Gastroesophageal sphincter (tissue), 4 donors: Measurements from ENCODE around the gene FBXL13. TPM values are rescaled to one million over a fixed set of nuclear protein-coding genes. Genes with fewer than 3 reads are reported as not detected.
"Not testable (repeated sequence)": the region's sequence is repeated elsewhere in the genome, so short reads cannot be mapped to it uniquely, and the experiment has no call there.

Experiments
- ATAC-seq: fragments of 150-250 bp; one replicate; pipeline ENCODE4 v1.9.1; 2016; ENCODE audit warnings: mild to moderate bottlenecking, moderate library complexity
- H3K27ac ChIP-seq, 4 donors: fragments of 200-600 bp; sonication (generic) in 3 of 4; 1 replicate in 3 of 4; 2 replicates in 1 of 4; pipeline ENCODE4 v1.5.1; 2016 to 2019
- H3K27me3 ChIP-seq: fragments of 200-600 bp; sonication (generic); one replicate; pipeline ENCODE4 v1.5.1; 2019
- H3K36me3 ChIP-seq, 2 donors: fragments of 200-600 bp; sonication (generic); one replicate each; pipeline ENCODE4 v1.5.1; 2019; ENCODE audit warnings: control low read depth in 1 of 2
- H3K4me1 ChIP-seq, 3 donors: fragments of 200-600 bp; sonication (generic); 1 replicate in 2 of 3; 2 replicates in 1 of 3; pipeline ENCODE4 v1.5.1; 2016 to 2019; ENCODE audit warnings: control low read depth in 2 of 3
- H3K4me3 ChIP-seq, 2 donors: fragments of 200-600 bp; sonication (generic); one replicate each; pipeline ENCODE4 v1.5.1; 2019; ENCODE audit warnings: mild to moderate bottlenecking in 1 of 2, moderate library complexity in 1 of 2
- H3K9me3 ChIP-seq, 3 donors: fragments of 200-600 bp; sonication (generic); one replicate each; pipeline ENCODE4 v1.5.1; 2017 to 2019; ENCODE audit warnings: control low read depth in 2 of 3
- EP300 ChIP-seq: sonication (generic); formaldehyde crosslinking; IDR thresholded peaks from one replicate; pipeline ENCODE4 v1.6.1; 2017; ENCODE audit warnings: antibody characterized with exemption, mild to moderate bottlenecking
- POLR2A ChIP-seq, 2 donors: fragments of 450-650 bp; IDR thresholded peaks; one replicate each; pipeline ENCODE4 v1.6.1; 2017; ENCODE audit warnings: antibody characterized with exemption in 2 of 2, mild to moderate bottlenecking in 2 of 2, moderate library complexity in 1 of 2
- POLR2AphosphoS5 ChIP-seq: sonication (generic); formaldehyde crosslinking; IDR thresholded peaks from one replicate; pipeline ENCODE4 v1.6.1; 2017; ENCODE audit warnings: antibody characterized with exemption
- WGBS, 2 donors: methylation state at CpG; one replicate each; pipeline ENCODE4 v1.1.5; 2018; ENCODE audit warnings: low coverage in 1 of 2; 5-methylcytosine and 5-hydroxymethylcytosine counted together
- total RNA-seq, 4 donors: library from RNA; depleted of rRNA; stranded (reverse); fragments of >200 nt; gene quantifications; one replicate each; pipeline ENCODE4 v1.1.0, GENCODE V29; 2016
- TF ChIP-seq, protein P1 (sequence below), 4 experiments: fragments of 200-600 bp in 2 of 4; fragments of 450-650 bp in 2 of 4; sonication (generic) in 1 of 4; IDR thresholded peaks; one replicate each; pipeline ENCODE4 v1.5.1; 2017 to 2019; ENCODE audit warnings: antibody characterized with exemption in 4 of 4, mild to moderate bottlenecking in 2 of 4, moderate library complexity in 2 of 4

Gene FBXL13
- total RNA-seq, 4 donors from 2014 or later: 1.3 to 5.8 (median 3.2) TPM

DNA sequence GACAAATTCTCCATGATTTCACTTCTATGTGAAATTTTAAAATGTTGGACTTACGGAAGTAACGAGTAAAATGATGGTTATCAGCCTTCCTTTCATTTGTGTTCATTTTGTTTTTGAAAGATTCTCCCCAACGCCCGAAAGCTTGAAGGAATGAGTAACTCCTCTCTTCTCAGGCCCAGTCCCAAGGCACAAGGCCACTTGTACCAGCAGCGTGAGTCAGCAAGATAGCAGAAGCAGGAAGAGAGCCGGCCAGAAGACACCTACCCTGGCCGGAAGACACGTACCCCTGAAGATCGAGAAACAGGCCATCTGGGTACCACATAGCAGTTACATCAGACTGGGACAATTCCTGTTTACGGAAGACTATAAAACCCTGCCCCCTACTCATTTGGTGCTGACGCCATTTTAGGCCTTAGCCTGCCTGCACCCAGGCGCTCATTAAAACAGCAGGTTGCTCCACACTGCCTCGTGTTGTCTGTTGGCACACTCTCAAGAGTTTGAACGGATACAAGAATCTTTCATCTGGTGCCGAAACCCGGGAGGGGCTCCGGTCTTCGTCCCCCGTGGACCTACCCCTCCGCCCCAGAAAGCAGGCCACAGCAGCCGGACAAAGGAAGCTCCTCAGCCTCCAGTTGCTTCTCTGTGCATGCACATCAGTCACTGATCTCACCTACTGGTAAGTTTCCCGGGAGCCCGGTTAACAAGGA, 101.3 kb downstream of the FBXL13 start:
- no peak for ATAC-seq
- 93 to 97% methylated on average over 9 to 12 of the region's 23 CpGs for WGBS, 2 donors
- Histone ChIP-seq H3K4me1 (peaks cover 0 to 3% (median 0%) of the 10 kb centered on the region in 3 donors), H3K27me3 (no peaks in the 10 kb centered on the region), H3K36me3 (no peaks in the 10 kb centered on the region), H3K4me3 (no peak overlapping the region), H3K9me3 (no peaks in the 10 kb centered on the region), H3K27ac (no peak overlapping the region)
- TF ChIP-seq POLR2A (IDR thresholded peaks at IDR 0.05) (no peak), EP300 (no peak), POLR2AphosphoS5 (no peak)
- TF ChIP-seq, protein P1, sequence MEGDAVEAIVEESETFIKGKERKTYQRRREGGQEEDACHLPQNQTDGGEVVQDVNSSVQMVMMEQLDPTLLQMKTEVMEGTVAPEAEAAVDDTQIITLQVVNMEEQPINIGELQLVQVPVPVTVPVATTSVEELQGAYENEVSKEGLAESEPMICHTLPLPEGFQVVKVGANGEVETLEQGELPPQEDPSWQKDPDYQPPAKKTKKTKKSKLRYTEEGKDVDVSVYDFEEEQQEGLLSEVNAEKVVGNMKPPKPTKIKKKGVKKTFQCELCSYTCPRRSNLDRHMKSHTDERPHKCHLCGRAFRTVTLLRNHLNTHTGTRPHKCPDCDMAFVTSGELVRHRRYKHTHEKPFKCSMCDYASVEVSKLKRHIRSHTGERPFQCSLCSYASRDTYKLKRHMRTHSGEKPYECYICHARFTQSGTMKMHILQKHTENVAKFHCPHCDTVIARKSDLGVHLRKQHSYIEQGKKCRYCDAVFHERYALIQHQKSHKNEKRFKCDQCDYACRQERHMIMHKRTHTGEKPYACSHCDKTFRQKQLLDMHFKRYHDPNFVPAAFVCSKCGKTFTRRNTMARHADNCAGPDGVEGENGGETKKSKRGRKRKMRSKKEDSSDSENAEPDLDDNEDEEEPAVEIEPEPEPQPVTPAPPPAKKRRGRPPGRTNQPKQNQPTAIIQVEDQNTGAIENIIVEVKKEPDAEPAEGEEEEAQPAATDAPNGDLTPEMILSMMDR (IDR thresholded peaks at IDR 0.05): no peak

DNA sequence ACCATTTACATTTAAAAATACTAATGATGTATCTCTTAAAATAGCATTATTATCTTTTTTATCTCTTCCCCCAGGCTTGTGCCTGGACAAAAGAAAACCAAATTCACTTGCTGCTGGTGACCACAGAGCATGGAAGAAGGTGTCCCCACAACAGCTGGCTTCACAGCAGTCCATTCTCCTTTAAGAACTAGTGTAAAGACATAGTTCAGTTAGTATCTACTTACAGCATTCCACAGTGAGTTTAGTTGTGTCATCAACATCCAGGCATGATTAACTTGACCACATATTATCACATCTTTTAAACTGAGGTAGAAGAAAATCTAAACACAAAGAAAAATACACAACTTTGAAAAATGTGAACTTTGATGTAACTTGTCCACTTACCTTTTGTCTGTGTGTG, 106.8 kb downstream of the FBXL13 start:
- Histone ChIP-seq H3K4me1 (no peaks in the 10 kb centered on the region), H3K27me3 (no peaks in the 10 kb centered on the region), H3K27ac (no peak overlapping the region), H3K36me3 (no peaks in the 10 kb centered on the region), H3K9me3 (no peaks in the 10 kb centered on the region), H3K4me3 (no peak overlapping the region)
- no peak for TF ChIP-seq POLR2AphosphoS5
- TF ChIP-seq, protein P1 (IDR thresholded peaks at IDR 0.05): no peak
- TF ChIP-seq POLR2A (IDR thresholded peaks at IDR 0.05): no peak
- TF ChIP-seq EP300: no peak
- ATAC-seq: no peak

DNA sequence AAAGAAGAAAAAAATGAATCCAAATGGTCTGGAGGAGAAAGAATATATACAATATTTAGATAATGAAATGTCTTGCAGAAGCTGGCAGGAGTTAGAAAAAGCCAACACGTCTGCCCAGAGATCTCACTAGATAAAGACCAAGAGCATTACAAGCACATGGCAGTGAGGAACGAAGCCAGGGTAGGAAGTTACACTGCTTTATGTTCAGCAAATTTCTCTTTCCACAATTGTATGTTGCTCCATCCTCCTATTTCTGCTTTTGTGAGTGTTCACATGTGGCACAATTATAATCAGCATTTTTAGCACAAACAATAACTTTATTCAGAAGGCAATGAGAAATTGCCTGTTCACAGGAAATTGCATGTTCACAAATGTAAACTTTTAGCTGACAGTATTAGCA, 108.1 kb downstream of the FBXL13 start:
- TF ChIP-seq POLR2A (IDR thresholded peaks at IDR 0.05) (no peak), POLR2AphosphoS5 (no peak)
- TF ChIP-seq, protein P1 (IDR thresholded peaks at IDR 0.05): no peak
- Histone ChIP-seq H3K36me3 (no peaks in the 10 kb centered on the region), H3K27ac (no peak overlapping the region), H3K4me3 (no peak overlapping the region), H3K4me1 (no peaks in the 10 kb centered on the region), H3K27me3 (no peaks in the 10 kb centered on the region), H3K9me3 (no peaks in the 10 kb centered on the region)
- 61 to 64% methylated on average over 2 of the region's 2 CpGs for WGBS, 2 donors
- no peak for ATAC-seq

DNA sequence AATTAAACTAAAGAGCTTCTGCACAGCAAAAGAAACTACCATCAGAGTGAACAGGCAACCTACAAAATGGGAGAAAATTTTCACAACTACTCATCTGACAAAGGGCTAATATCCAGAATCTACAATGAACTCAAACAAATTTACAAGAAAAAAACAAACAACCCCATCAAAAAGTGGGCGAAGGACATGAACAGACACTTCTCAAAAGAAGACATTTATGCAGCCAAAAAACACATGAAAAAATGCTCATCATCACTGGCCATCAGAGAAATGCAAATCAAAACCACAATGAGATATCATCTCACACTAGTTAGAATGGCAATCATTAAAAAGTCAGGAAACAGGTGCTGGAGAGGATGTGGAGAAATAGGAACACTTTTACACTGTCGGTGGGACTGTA, 112.6 kb downstream of the FBXL13 start:
- not testable (repeated sequence) for H3K9me3 ChIP-seq, H3K36me3 ChIP-seq, H3K27ac ChIP-seq, H3K4me3 ChIP-seq, H3K4me1 ChIP-seq, H3K27me3 ChIP-seq, ATAC-seq
- WGBS, 2 donors: 60 to 67% methylated on average over 1 of the region's 2 CpGs

DNA sequence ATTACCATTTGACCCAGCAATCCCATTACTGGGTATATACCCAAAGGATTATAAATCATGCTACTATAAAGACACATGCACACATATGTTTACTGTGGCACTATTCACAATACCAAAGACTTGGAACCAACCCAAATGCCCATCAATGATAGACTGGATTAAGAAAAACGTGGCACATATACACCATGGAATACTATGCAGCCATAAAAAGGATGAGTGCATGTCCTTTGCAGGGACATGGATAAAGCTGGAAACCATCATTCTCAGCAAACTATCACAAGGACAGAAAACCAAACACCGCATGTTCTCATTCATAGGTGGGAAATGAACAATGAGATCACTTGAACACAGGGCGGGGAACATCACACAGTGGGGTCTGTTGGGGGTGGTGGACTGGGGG, 116.6 kb downstream of the FBXL13 start:
- H3K4me1 ChIP-seq, H3K27me3 ChIP-seq, H3K9me3 ChIP-seq, H3K4me3 ChIP-seq, ATAC-seq, H3K27ac ChIP-seq, H3K36me3 ChIP-seq: not testable (repeated sequence)
- WGBS, 2 donors: 88 to 92% methylated on average over 2 to 3 of the region's 3 CpGs

DNA sequence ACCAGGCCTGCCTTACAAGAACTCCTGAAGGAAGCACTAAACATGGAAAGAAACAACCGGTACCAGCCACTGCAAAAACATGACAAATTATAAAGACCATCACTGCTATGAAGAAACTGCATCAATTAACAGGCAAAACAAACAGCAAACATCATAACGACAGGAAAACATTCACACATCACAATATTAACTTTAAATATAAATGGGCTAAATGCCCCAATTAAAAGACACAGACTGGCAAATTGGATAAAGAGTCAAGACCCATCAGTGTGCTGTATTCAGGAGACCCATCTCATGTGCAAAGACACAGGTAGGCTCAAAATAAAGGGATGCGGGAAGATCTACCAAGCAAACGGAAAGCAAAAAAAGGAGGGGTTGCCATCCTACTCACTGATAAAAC, 120.2 kb downstream of the FBXL13 start:
- H3K9me3 ChIP-seq, H3K27me3 ChIP-seq, H3K4me1 ChIP-seq, H3K27ac ChIP-seq, H3K36me3 ChIP-seq, H3K4me3 ChIP-seq, ATAC-seq: not testable (repeated sequence)
- 86 to 98% methylated on average over 4 of the region's 4 CpGs for WGBS, 2 donors

DNA sequence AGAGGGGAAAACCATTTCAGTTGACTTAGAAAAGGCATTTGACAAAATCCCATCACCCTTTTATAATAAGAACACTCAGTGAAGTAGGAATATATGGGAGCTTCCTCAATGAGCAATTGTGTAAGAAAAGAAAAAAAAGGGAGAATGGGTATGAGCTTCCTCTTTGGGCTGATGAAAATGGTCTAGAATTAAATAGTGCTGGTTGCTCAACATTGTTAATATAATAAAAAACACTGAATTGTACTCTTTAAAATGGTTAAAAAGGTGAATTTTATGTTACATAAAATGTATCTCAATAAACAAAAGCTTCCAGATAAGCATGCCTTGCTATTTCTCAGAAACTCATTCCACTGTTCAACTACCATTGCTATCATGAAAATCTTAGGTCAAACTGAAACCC, 121.2 kb downstream of the FBXL13 start:
- H3K27me3 ChIP-seq: no peaks in the 10 kb centered on the region
- no peak overlapping the region for H3K27ac ChIP-seq
- H3K9me3 ChIP-seq: no peaks in the 10 kb centered on the region
- no peak for TF ChIP-seq POLR2AphosphoS5
- TF ChIP-seq, protein P1 (IDR thresholded peaks at IDR 0.05): no peak
- TF ChIP-seq EP300: no peak
- TF ChIP-seq POLR2A (IDR thresholded peaks at IDR 0.05): no peak
- no peaks in the 10 kb centered on the region for H3K4me1 ChIP-seq
- H3K36me3 ChIP-seq: no peaks in the 10 kb centered on the region
- H3K4me3 ChIP-seq: no peak overlapping the region
- ATAC-seq: no peak
